AG09319 (cell line): Measurements from ENCODE around the gene NPY2R.

Experiments used
- DNase-seq: peaks from one replicate; pipeline ENCODE4 v3.0.0-alpha.2; 2010; ENCODE audit warnings: low read depth; ENCODE audit errors: extremely low read depth
- CTCF ChIP-seq: IDR thresholded peaks from 2 replicates; pipeline ENCODE4 v1.5.1; 2011; ENCODE audit warnings: low read depth, mild to moderate bottlenecking, inconsistent platforms, low read length, moderate library complexity

Gene NPY2R

DNA sequence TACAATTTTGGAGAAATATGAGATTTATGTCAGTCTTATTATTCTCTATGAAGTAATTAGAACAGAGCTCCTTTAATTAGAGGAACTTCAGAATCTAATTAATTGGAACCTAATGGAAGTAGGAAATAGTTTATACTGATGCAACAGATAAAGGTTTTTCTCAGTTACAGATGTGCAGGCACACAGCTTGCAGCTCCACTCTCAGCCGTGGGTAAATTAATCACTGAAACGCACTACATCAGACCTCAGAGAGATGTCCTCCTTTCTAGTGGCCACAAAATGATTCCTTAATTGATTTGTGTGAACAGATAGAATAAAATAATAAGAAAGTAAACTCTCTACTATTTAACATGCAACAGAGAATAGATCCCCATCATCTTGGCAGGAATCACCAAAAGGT is 21.5 kb upstream of the NPY2R start:
- no peak for TF ChIP-seq CTCF
- no peak for DNase-seq

GRCh38 chr4:155187989-155188388 is 20.4 kb upstream of the NPY2R start:
- no peak for DNase-seq
- no peak for TF ChIP-seq CTCF

DNA sequence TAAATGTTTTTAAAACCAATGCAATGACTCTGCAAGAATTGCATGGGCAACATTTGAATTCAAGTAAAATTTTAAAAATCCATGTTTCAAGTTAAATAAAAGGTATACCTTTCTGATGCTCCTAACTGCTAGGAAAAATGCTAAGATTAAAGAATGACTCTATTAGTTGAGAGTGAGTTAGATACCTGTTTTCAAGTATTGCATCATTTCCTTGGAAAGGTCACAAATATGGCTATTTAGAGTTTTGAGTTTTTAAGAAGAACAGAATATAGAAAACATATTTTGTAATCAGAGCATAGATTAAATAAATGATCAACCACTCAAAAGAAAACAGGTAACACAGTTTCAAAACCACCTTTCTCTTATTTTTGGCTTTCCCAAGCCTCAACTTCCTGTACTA is 18.3 kb upstream of the NPY2R start:
- DNase-seq, result no peak
- TF ChIP-seq CTCF, result no peak

GRCh38 chr4:155197757-155198156 is 10.7 kb upstream of the NPY2R start:
- DNase-seq, result no peak
- TF ChIP-seq CTCF, result no peak

GRCh38 chr4:155207534-155208257 is 740 bp upstream of the NPY2R start:
- no peak for DNase-seq
- peak; percentile 6; the same call in 1 of the 2 replicates for TF ChIP-seq CTCF

DNA sequence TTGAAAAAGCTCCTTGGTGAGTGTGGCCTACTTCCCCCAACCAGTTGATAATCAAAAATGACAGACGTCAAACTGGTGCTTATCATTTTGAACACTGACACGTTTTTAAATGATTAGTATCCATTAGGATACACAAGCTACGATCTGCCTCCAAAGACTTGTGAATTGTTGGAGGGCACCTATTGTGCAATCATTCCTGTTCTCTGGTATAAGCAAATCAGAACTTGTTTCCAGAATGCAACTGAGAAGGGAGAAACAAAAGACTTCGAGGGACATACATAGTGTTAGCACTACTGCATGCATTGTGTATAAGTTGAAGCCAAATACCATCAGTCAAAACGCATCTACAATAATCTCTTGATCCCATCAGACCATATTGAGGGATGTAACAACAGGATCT is 11.6 kb downstream of the NPY2R start:
- no peak for DNase-seq
- TF ChIP-seq CTCF, result no peak

DNA sequence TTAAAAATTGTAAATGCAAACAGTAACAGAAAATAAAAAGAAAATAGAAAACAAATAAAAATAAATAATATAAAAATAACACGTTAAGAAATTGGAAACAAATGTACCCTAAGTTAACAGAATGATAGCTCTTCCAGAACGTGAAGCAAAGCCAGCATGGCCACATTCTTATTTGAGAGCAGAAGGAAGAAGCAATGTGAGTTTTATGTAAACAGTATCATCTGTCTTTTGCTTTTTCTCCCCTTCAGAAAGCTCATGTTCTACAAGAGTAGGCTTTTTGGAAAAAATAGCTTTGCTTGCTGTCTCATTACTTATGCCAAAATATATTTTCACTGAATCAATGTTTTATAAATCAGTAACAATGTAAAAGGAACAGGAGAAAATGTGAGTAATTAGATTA is 18.7 kb downstream of the NPY2R start:
- no peak for DNase-seq
- no peak for TF ChIP-seq CTCF
